Activated naive CD4-positive, alpha-beta T cell treated with anti-CD3 and anti-CD28 coated beads, Interleukin-2, amount 50 U/mL, for 24 hours (primary cell): ENCODE results near the gene HFE.

Experiments
- H3K27ac Mint-ChIP-seq: one replicate; pipeline ENCODE4 v1.8.0; 2021; ENCODE audit warnings: mild to moderate bottlenecking, mixed read lengths
- H3K27me3 Mint-ChIP-seq: one replicate; pipeline ENCODE4 v1.8.0; 2021; ENCODE audit warnings: mixed read lengths
- H3K36me3 Mint-ChIP-seq: one replicate; pipeline ENCODE4 v1.8.0; 2021; ENCODE audit warnings: mixed read lengths
- H3K4me1 Mint-ChIP-seq: one replicate; pipeline ENCODE4 v1.8.0; 2021; ENCODE audit warnings: mixed read lengths
- H3K4me3 Mint-ChIP-seq: one replicate; pipeline ENCODE4 v1.8.0; 2021; ENCODE audit warnings: mild to moderate bottlenecking, mixed read lengths
- H3K9me3 Mint-ChIP-seq: one replicate; pipeline ENCODE4 v1.8.0; 2021; ENCODE audit warnings: mixed read lengths

The HFE gene

GRCh38 chr6:26133730-26134129 lies 46.5 kb downstream of the HFE start:
- peaks cover 8% of the 10 kb centered on the region for H3K36me3 Mint-ChIP-seq
- no peaks in the 10 kb centered on the region for H3K9me3 Mint-ChIP-seq
- H3K4me1 Mint-ChIP-seq = peaks cover 41% of the 10 kb centered on the region
- H3K4me3 Mint-ChIP-seq = no peak overlapping the region
- no peaks in the 10 kb centered on the region for H3K27me3 Mint-ChIP-seq
- peak overlapping the region; percentile 0 for H3K27ac Mint-ChIP-seq

- H3K4me3 Mint-ChIP-seq = no peak overlapping the region
- H3K4me1 Mint-ChIP-seq = peaks cover 28% of the 10 kb centered on the region
- H3K27me3 Mint-ChIP-seq = no peaks in the 10 kb centered on the region
- H3K9me3 Mint-ChIP-seq = no peaks in the 10 kb centered on the region
- no peak overlapping the region for H3K27ac Mint-ChIP-seq
- H3K36me3 Mint-ChIP-seq = peaks cover 4% of the 10 kb centered on the region
Measured at GRCh38 chr6:26136321-26136720, 49.1 kb downstream of the HFE start.

- no peaks in the 10 kb centered on the region for H3K27me3 Mint-ChIP-seq
- H3K4me3 Mint-ChIP-seq = no peak overlapping the region
- H3K4me1 Mint-ChIP-seq = peaks cover 11% of the 10 kb centered on the region
- peaks cover 2% of the 10 kb centered on the region for H3K36me3 Mint-ChIP-seq
- no peak overlapping the region for H3K27ac Mint-ChIP-seq
- no peaks in the 10 kb centered on the region for H3K9me3 Mint-ChIP-seq
Measured at GRCh38 chr6:26140254-26140966, 53.2 kb downstream of the HFE start.

GRCh38 chr6:26140967-26141294 lies 53.7 kb downstream of the HFE start:
- Mint-ChIP-seq H3K36me3 (peaks cover 2% of the 10 kb centered on the region), H3K9me3 (no peaks in the 10 kb centered on the region), H3K4me3 (no peak overlapping the region), H3K27me3 (no peaks in the 10 kb centered on the region), H3K27ac (no peak overlapping the region), H3K4me1 (peaks cover 9% of the 10 kb centered on the region)

GRCh38 chr6:26141378-26141904 lies 54.2 kb downstream of the HFE start:
- Mint-ChIP-seq H3K9me3 (no peaks in the 10 kb centered on the region), H3K27ac (no peak overlapping the region)

GRCh38 chr6:26142026-26142425 lies 54.8 kb downstream of the HFE start:
- H3K27ac Mint-ChIP-seq = no peak overlapping the region
- H3K9me3 Mint-ChIP-seq = no peaks in the 10 kb centered on the region
- peaks cover 2% of the 10 kb centered on the region for H3K4me1 Mint-ChIP-seq
- H3K4me3 Mint-ChIP-seq = no peak overlapping the region
- H3K27me3 Mint-ChIP-seq = no peaks in the 10 kb centered on the region
- peaks cover under 1% of the 10 kb centered on the region for H3K36me3 Mint-ChIP-seq

More at GRCh38 chr6:26141378-26141904, 54.2 kb downstream of the HFE start:
- Mint-ChIP-seq H3K4me1 (peaks cover 4% of the 10 kb centered on the region), H3K36me3 (peaks cover 2% of the 10 kb centered on the region), H3K27me3 (no peaks in the 10 kb centered on the region), H3K4me3 (no peak overlapping the region)
